ENCODE measurements around the gene TRERF1.

DNA sequence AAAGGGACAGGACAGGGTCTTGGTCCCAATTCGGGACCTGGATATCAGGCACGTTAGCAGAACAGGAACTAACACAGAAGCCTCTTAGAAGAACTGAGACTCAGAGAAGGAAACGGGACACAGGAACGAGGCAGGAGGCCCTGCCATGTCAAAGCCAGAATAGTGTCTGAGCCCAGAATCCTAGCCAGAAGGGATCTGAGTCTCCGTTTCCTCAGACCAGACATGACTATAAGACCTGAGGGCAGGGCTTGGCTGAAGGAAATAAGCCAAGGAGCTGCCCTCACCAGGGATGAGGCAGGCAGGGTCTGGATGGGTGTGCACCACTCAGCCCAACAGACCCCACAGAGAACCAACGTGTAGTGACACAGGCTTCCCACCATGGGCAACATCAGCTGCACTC, 40.3 kb downstream of the TRERF1 start:
- TF ChIP-seq, protein P1, sequence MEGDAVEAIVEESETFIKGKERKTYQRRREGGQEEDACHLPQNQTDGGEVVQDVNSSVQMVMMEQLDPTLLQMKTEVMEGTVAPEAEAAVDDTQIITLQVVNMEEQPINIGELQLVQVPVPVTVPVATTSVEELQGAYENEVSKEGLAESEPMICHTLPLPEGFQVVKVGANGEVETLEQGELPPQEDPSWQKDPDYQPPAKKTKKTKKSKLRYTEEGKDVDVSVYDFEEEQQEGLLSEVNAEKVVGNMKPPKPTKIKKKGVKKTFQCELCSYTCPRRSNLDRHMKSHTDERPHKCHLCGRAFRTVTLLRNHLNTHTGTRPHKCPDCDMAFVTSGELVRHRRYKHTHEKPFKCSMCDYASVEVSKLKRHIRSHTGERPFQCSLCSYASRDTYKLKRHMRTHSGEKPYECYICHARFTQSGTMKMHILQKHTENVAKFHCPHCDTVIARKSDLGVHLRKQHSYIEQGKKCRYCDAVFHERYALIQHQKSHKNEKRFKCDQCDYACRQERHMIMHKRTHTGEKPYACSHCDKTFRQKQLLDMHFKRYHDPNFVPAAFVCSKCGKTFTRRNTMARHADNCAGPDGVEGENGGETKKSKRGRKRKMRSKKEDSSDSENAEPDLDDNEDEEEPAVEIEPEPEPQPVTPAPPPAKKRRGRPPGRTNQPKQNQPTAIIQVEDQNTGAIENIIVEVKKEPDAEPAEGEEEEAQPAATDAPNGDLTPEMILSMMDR (conservative IDR thresholded peaks at IDR 0.05) = no peak
- no peak for TF ChIP-seq EZH2 (IDR thresholded peaks at IDR 0.05; ENCODE audit: low read depth)
